HG02884 (cell line): ENCODE data around the gene ZNF180.
"Not testable (repeated sequence)": the region's sequence is repeated elsewhere in the genome, so short reads cannot be mapped to it uniquely, and the experiment has no call there.

Experiments used
- ATAC-seq: cut with Tn5 transposase; IDR thresholded peaks from one replicate; pipeline ENCODE4 v1.9.1; 2021; ENCODE audit warnings: mild to moderate bottlenecking, moderate library complexity; ENCODE audit not compliant: unreplicated experiment

The ZNF180 gene

GRCh38 chr19:44499559-44499958 is 763 bp downstream of the ZNF180 start:
- ATAC-seq: no peak

GRCh38 chr19:44498988-44499387 is 1.3 kb downstream of the ZNF180 start:
- ATAC-seq: no peak

- no peak for ATAC-seq
Measured at GRCh38 chr19:44496711-44497110, 3.6 kb downstream of the ZNF180 start.

- no peak for ATAC-seq
Measured at GRCh38 chr19:44476559-44477408, 23.5 kb downstream of the ZNF180 start.

GRCh38 chr19:44468730-44469129 is 31.6 kb downstream of the ZNF180 start:
- ATAC-seq: not testable (repeated sequence)

- ATAC-seq: not testable (repeated sequence)
Measured at GRCh38 chr19:44462600-44463286, 37.6 kb downstream of the ZNF180 start.

- ATAC-seq: not testable (repeated sequence)
Measured at GRCh38 chr19:44456016-44456415, 44.3 kb downstream of the ZNF180 start.

- no peak for ATAC-seq
Measured at GRCh38 chr19:44455100-44455499, 45.2 kb downstream of the ZNF180 start.

GRCh38 chr19:44452367-44452766 is 48.0 kb downstream of the ZNF180 start:
- ATAC-seq: no peak

- no peak for ATAC-seq
Measured at GRCh38 chr19:44451687-44452086, 48.6 kb downstream of the ZNF180 start.

GRCh38 chr19:44447916-44448674 is 52.2 kb downstream of the ZNF180 start, which contains the start of gene ZNF229:
Gene ZNF229 (minus strand): TSS chr19:44448472. CDS start chr19:44442847, 5,625 bp downstream.
- no peak for ATAC-seq

GRCh38 chr19:44438441-44438840 is 61.9 kb downstream of the ZNF180 start:
- ATAC-seq: no peak

GRCh38 chr19:44435441-44435840 is 64.9 kb downstream of the ZNF180 start:
- ATAC-seq: no peak

GRCh38 chr19:44430956-44431355 is 69.4 kb downstream of the ZNF180 start:
- no peak for ATAC-seq
